Naive B cell (primary cell): Measurements from ENCODE around the gene PTPN4. TPM values are rescaled to one million over a fixed set of nuclear protein-coding genes. Genes with fewer than 3 reads are reported as not detected.
"Not testable (repeated sequence)": the region's sequence is repeated elsewhere in the genome, so short reads cannot be mapped to it uniquely, and the experiment has no call there.

Experiments
- ATAC-seq, 2 donors: fragments of 150-1000 bp; cut with Tn5 transposase; 2 replicates each; pipeline ENCODE4 v1.10.0; 2021; ENCODE audit warnings: low read depth in 2 of 2, mild to moderate bottlenecking in 2 of 2, moderate library complexity in 2 of 2
- DNase-seq: peaks from one replicate; pipeline ENCODE4 v3.0.0; 2022
- H3K27ac Mint-ChIP-seq, 6 donors: one replicate each; pipeline ENCODE4 v1.8.0; 2020 to 2022; ENCODE audit warnings: mild to moderate bottlenecking in 6 of 6, mixed read lengths in 6 of 6, moderate library complexity in 5 of 6, inconsistent platforms in 2 of 6
- H3K27me3 Mint-ChIP-seq, 3 donors: one replicate each; pipeline ENCODE4 v1.8.0; 2021 to 2022; ENCODE audit warnings: mixed read lengths in 3 of 3, mild to moderate bottlenecking in 1 of 3
- H3K36me3 Mint-ChIP-seq, 2 donors: one replicate each; pipeline ENCODE4 v1.8.0; 2020 to 2022; ENCODE audit warnings: mixed read lengths in 2 of 2, inconsistent platforms in 1 of 2, mild to moderate bottlenecking in 1 of 2
- H3K4me1 Mint-ChIP-seq, 3 donors: one replicate each; pipeline ENCODE4 v1.8.0; 2020 to 2022; ENCODE audit warnings: mixed read lengths in 3 of 3, inconsistent platforms in 1 of 3, mild to moderate bottlenecking in 1 of 3, moderate library complexity in 1 of 3
- H3K4me3 Mint-ChIP-seq, 8 donors: one replicate each; pipeline ENCODE4 v1.8.0; 2020 to 2022; ENCODE audit warnings: mild to moderate bottlenecking in 8 of 8, mixed read lengths in 8 of 8, moderate library complexity in 8 of 8, inconsistent platforms in 2 of 8
- H3K9me3 Mint-ChIP-seq, 7 donors: one replicate each; pipeline ENCODE4 v1.8.0; 2020 to 2022; ENCODE audit warnings: mixed read lengths in 7 of 7, mild to moderate bottlenecking in 5 of 7, inconsistent platforms in 2 of 7, moderate library complexity in 1 of 7
- polyA plus RNA-seq, 6 donors: library from polyadenylated mRNA; unstranded; fragments of 300-500 nt; fragmentation: Illumina TruSeq; gene quantifications; one replicate each; pipeline ENCODE4 v1.2.3, GENCODE V29; 2021; ENCODE audit warnings: low read depth in 6 of 6

Gene PTPN4
- polyA plus RNA-seq, 6 donors from 2014 or later = 6.6 to 30.3 (median 25.5) TPM

DNA sequence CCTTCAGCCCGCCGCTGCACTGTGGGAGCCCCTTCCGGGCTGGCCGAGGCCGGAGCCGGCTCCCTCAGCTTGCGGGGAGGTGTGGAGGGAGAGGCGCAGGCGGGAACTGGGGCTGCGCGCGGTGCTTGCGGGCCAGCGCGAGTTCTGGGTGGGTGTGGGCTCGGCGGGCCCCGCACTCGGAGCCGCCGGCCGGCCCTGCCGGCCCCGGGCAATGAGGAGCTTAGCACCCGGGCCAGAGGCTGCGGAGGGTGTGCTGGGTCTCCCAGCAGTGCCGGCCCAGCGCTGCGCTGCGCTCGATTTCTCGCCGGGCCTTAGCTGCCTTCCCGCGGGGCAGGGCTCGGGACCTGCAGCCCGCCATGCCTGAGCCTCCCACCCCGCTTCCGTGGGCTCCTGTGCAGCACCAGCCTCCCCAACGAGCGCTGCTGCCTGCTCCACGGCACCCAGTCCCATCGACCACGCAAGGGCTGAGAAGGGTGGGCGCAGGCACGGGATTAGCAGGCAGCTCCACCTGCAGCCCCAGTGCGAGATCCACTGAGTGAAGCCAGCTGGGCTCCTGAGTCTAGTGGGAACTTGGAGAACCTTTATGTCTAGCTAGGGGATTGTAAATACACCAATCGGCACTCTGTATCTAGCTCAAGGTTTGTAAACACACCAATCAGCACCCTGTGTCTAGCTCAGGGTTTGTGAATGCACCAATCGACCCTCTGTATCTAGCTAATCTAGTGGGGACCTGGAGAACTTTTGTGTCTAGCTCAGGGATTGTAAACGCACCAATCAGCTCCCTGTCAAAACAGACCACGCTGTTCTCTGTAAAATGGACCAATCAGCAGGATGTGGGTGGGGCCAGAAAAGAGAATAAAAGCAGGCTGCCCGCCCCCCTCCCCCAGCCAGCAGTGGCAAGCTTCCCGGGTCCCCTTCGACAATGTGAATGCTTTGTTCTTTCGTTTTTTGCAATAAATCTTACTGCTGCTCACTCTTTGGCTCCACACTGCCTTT lies 237.5 kb downstream of the PTPN4 start:
- H3K9me3 Mint-ChIP-seq, H3K36me3 Mint-ChIP-seq, H3K27me3 Mint-ChIP-seq, H3K4me1 Mint-ChIP-seq, DNase-seq, ATAC-seq, H3K4me3 Mint-ChIP-seq: not testable (repeated sequence)
- H3K27ac Mint-ChIP-seq = peak overlapping the region in 1 of 6 donors; percentile 32

- H3K27me3 Mint-ChIP-seq = peaks cover 0 to 11% (median 0%) of the 10 kb centered on the region in 3 donors
These were observed 241.7 kb downstream of the PTPN4 start for GRCh38 chr2:120001471-120001870.

DNA sequence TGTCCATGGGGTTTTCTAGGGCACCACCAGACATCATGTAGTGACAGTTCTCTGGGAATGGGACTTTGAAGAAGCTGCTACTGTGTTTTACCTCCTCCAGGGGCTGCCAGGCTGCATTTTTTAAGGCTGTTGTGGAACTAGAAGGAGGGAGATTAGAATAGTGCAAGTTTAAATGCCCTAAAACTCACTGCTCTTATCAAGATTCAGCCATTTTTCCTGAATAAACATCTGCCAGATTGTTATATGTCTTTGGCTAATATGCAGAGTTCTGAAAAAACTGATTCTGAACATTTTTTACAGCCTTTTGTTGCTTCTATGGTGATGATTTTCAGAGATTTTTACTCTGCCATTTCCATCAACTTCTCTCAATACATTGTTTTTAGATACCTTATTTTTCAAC lies 244.5 kb downstream of the PTPN4 start:
- no peak overlapping the region for H3K27ac Mint-ChIP-seq
- no peak overlapping the region for H3K4me3 Mint-ChIP-seq
- no peak for ATAC-seq
- no peaks in the 10 kb centered on the region for H3K9me3 Mint-ChIP-seq
- H3K36me3 Mint-ChIP-seq = no peaks in the 10 kb centered on the region
- peaks cover 0 to 11% (median 0%) of the 10 kb centered on the region in 3 donors for H3K27me3 Mint-ChIP-seq
- no peak for DNase-seq
- peaks cover 9 to 16% (median 11%) of the 10 kb centered on the region in 3 donors for H3K4me1 Mint-ChIP-seq

More at GRCh38 chr2:120001471-120001870, 241.7 kb downstream of the PTPN4 start:
- H3K4me3 Mint-ChIP-seq = no peak overlapping the region
- H3K4me1 Mint-ChIP-seq = peaks cover 7 to 10% (median 7%) of the 10 kb centered on the region in 3 donors
- no peak overlapping the region for H3K27ac Mint-ChIP-seq
- DNase-seq = no peak
- no peaks in the 10 kb centered on the region for H3K36me3 Mint-ChIP-seq
- ATAC-seq = no peak
- no peaks in the 10 kb centered on the region for H3K9me3 Mint-ChIP-seq

GRCh38 chr2:120005834-120006521 lies 246.3 kb downstream of the PTPN4 start:
- Mint-ChIP-seq H3K4me3 (peak overlapping the region in 1 of 8 donors; percentile 40), H3K27me3 (peaks cover 0 to 11% (median 0%) of the 10 kb centered on the region in 3 donors), H3K27ac (peak overlapping the region in 2 of 6 donors; percentile 66 to 75), H3K4me1 (peaks cover 9 to 16% (median 11%) of the 10 kb centered on the region in 3 donors), H3K9me3 (no peaks in the 10 kb centered on the region), H3K36me3 (no peaks in the 10 kb centered on the region)
- ATAC-seq (peak; percentile 92), DNase-seq (peak; percentile 20)

GRCh38 chr2:120007851-120008250 lies 248.1 kb downstream of the PTPN4 start:
- Mint-ChIP-seq H3K27me3 (no peaks in the 10 kb centered on the region), H3K27ac (no peak overlapping the region), H3K4me1 (peaks cover 17 to 30% (median 17%) of the 10 kb centered on the region in 3 donors), H3K36me3 (no peaks in the 10 kb centered on the region), H3K4me3 (no peak overlapping the region), H3K9me3 (no peaks in the 10 kb centered on the region)
- ATAC-seq (no peak), DNase-seq (no peak)

DNA sequence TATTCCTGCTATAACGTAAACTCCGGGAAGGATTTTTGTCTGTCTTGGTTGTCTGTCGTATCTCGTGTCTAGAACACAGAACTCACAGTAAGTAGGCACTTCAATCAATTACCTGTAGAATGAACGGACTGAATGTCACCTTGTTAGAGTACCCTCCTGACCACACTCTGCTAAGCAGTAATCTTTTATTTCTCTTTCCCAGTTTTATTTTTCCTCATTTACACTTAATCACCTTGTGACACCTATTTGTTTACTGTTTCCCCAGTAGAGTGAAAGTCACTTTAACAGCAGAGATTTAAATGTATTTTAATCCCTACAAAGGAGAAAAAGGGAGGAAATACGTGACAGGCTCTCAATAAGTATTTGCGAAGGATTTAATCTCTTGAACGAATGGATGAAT lies 252.6 kb downstream of the PTPN4 start:
- Mint-ChIP-seq H3K9me3 (no peaks in the 10 kb centered on the region), H3K27ac (peak overlapping the region; percentile 11 to 85 (median 44)), H3K4me3 (peak overlapping the region; percentile 60 to 92 (median 84)), H3K36me3 (no peaks in the 10 kb centered on the region), H3K27me3 (no peaks in the 10 kb centered on the region), H3K4me1 (peaks cover 20 to 24% (median 23%) of the 10 kb centered on the region in 3 donors)
- DNase-seq (no peak), ATAC-seq (no peak)

DNA sequence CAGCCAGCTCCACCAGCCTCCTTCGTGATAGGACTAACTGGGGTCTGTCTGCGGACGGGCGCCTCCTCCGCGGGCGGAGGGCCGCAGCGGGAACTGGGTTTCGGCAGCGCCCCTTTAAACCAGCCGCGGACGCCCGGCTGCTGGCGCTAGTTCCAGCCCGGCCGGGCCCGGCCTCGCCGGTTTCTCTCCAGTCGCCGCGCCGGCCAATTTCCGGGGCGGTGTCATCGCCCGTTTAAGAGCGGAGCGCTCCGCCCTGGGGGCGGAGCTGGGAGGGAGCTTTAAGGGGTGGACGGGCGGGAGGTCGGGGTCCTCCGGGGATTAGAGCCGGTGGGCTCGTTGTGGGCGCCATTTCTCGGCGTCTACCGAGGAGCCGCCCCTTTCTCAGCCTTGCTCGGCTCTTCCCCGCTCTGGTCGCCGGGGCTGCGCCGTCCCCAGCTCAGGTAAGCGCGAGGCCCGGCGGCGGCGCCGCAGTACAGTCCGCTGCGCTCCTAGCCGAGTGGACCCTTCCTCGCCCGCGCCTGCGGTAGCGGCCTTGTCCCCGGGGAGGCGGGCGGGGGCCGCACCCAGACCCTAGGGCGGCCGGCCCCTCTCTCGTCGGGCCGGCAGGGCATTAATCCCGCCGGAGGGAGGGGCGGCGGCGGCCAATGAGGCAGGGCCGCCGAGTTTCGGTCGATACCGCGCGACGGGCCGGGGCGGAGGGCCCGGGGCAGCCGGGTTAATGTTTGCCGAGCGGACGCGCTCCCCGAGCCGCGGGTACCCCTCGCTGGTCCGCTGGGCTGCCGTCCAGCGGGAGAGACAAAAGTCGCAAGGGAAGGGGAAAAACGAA lies 253.3 kb downstream of the PTPN4 start, which contains the start of gene EPB41L5:
Gene EPB41L5 (plus strand): TSS at position 307 of the 826 bp plus-strand sequence. CDS start 6,008 bp downstream, outside the sequence.
- Mint-ChIP-seq H3K4me3 (peak within 1 kb of the TSS; percentile 60 to 95 (median 84)), H3K27me3 (no peaks in the 10 kb centered on the region), H3K9me3 (no peaks in the 10 kb centered on the region), H3K36me3 (no peaks in the 10 kb centered on the region), H3K27ac (peak within 1 kb of the TSS; percentile 11 to 88 (median 44)), H3K4me1 (peaks cover 20 to 24% (median 23%) of the 10 kb centered on the region in 3 donors)
- DNase-seq = peak; percentile 74
- peak; percentile 87 to 90 for ATAC-seq

GRCh38 chr2:120013597-120014223 lies 254.0 kb downstream of the PTPN4 start:
- no peaks in the 10 kb centered on the region for H3K36me3 Mint-ChIP-seq
- H3K4me1 Mint-ChIP-seq = peaks cover 20 to 24% (median 23%) of the 10 kb centered on the region in 3 donors
- H3K9me3 Mint-ChIP-seq = no peaks in the 10 kb centered on the region
- peak overlapping the region; percentile 60 to 95 (median 84) for H3K4me3 Mint-ChIP-seq
- ATAC-seq (no peak), DNase-seq (no peak)
- H3K27ac Mint-ChIP-seq = peak overlapping the region in 1 of 6 donors; percentile 88
- H3K27me3 Mint-ChIP-seq = no peaks in the 10 kb centered on the region

- Mint-ChIP-seq H3K36me3 (no peaks in the 10 kb centered on the region), H3K9me3 (no peaks in the 10 kb centered on the region), H3K4me3 (peak overlapping the region in 5 of 8 donors; percentile 60 to 95 (median 82)), H3K4me1 (peaks cover 27 to 30% (median 28%) of the 10 kb centered on the region in 3 donors), H3K27ac (peak overlapping the region in 1 of 6 donors; percentile 29), H3K27me3 (no peaks in the 10 kb centered on the region)
- ATAC-seq (no peak), DNase-seq (no peak)
These were observed 254.7 kb downstream of the PTPN4 start for GRCh38 chr2:120014226-120014980.

DNA sequence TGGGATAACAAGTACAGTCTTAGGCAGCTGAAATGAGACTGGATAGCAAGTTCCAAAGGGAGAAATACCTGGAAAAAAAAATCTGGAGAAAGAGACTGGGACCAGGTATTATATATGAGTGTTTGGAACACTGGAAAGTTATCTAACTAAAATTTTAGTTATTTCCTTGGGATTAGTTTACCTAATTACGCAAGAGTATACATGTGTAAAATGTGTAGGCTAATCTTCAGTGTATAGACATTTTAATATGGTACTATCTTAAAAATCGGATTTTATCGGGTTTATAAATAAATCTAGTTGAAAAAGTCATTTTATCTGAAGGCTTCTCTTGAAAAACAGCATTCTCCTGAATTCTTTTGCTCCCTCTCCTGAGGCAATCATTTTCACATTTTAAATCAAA lies 257.1 kb downstream of the PTPN4 start:
- DNase-seq (no peak), ATAC-seq (no peak)
- H3K27me3 Mint-ChIP-seq = no peaks in the 10 kb centered on the region
- H3K9me3 Mint-ChIP-seq = no peaks in the 10 kb centered on the region
- peaks cover 24 to 29% (median 24%) of the 10 kb centered on the region in 3 donors for H3K4me1 Mint-ChIP-seq
- H3K36me3 Mint-ChIP-seq = no peaks in the 10 kb centered on the region
- H3K4me3 Mint-ChIP-seq = peak overlapping the region in 1 of 8 donors; percentile 74
- peak overlapping the region in 2 of 6 donors; percentile 45 to 89 for H3K27ac Mint-ChIP-seq

DNA sequence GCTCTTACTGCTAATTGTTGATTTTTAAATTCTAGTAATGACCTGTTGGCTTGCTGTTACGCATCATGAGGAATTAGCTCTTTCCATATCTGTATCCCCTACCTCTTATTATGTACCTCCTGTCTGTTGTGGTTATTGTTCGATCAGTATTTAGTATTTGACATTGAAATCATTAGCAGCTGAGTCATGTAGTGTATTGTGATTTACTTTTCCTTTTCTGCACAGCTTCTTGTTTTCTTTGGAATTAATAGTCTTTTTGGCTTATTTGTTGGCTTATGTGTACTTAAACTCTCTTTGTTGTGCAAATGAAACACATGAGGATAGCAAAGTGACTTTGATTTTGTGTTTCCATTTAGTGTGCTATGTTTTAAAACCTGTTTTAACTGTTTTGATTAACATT lies 257.5 kb downstream of the PTPN4 start:
- no peak for ATAC-seq
- no peak for DNase-seq
- Mint-ChIP-seq H3K27ac (no peak overlapping the region), H3K4me1 (peaks cover 21 to 28% (median 24%) of the 10 kb centered on the region in 3 donors), H3K9me3 (no peaks in the 10 kb centered on the region), H3K36me3 (no peaks in the 10 kb centered on the region), H3K27me3 (no peaks in the 10 kb centered on the region), H3K4me3 (peak overlapping the region in 1 of 8 donors; percentile 11)

DNA sequence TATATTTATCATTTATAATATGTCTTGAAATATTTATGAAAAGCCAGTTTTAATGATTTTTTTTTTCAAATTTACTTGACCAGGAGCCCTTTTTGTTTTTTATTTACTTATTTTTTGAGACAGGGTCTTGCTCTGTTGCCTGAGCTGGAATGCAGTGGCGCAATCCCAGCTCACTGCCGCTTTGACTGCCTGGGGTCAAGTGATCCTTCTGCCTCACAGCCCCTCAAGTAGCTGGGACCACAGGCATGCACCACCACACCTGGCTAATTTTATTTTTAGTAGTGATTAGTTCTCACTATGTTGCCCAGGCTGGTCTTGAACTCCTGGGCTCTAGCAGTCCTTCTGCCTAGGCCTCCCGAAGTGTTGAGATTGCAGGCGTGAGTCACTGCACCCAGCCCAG lies 258.8 kb downstream of the PTPN4 start:
- no peak overlapping the region for H3K4me3 Mint-ChIP-seq
- no peaks in the 10 kb centered on the region for H3K27me3 Mint-ChIP-seq
- DNase-seq (no peak), ATAC-seq (no peak)
- H3K36me3 Mint-ChIP-seq = peaks cover 0 to 7% of the 10 kb centered on the region in 2 donors
- H3K4me1 Mint-ChIP-seq = peaks cover 19 to 23% (median 20%) of the 10 kb centered on the region in 3 donors
- H3K9me3 Mint-ChIP-seq = peaks cover 0 to 7% (median 0%) of the 10 kb centered on the region in 7 donors
- H3K27ac Mint-ChIP-seq = no peak overlapping the region
